Right renal cortex interstitium (tissue), 3 donors: ENCODE data around the gene CCDC134. TPM values are rescaled to one million over a fixed set of nuclear protein-coding genes. Genes with fewer than 3 reads are reported as not detected.

Experiments used
- DNase-seq, 3 donors: peaks; one replicate each; pipeline ENCODE4 v3.0.0-alpha.2; 2013; ENCODE audit warnings: low read depth in 3 of 3, low spot score in 2 of 3
- polyA plus RNA-seq, 3 donors: library from polyadenylated mRNA; unstranded; fragments of 120-200 nt; gene quantifications; one replicate each; pipeline ENCODE4 v1.2.1, GENCODE V29; 2013; ENCODE audit not compliant: insufficient read length in 3 of 3

Gene CCDC134
- polyA plus RNA-seq = 1 to 10 TPM; 7.7 to 9.1 (median 8.1) TPM

- DNase-seq = peak; percentile 56 to 78 (median 71)
These were observed at the start of gene CCDC134 for GRCh38 chr22:41800348-41801146. TSS of gene CCDC134 (plus strand) at chr22:41800679. CDS start at chr22:41808891, 8,212 bp downstream.

GRCh38 chr22:41752011-41752970, 48.2 kb upstream of the CCDC134 start:
- DNase-seq = no peak

- DNase-seq = no peak
These were observed 46.5 kb upstream of the CCDC134 start for GRCh38 chr22:41753984-41754383.

- no peak for DNase-seq
These were observed 43.0 kb upstream of the CCDC134 start for GRCh38 chr22:41757502-41757901.

- DNase-seq = no peak
These were observed 42.2 kb upstream of the CCDC134 start for GRCh38 chr22:41758231-41758630.

- no peak for DNase-seq
These were observed 37.3 kb upstream of the CCDC134 start for GRCh38 chr22:41762980-41763779.

- DNase-seq = no peak
These were observed 34.0 kb upstream of the CCDC134 start for GRCh38 chr22:41766476-41766875.

- no peak for DNase-seq
These were observed 32.0 kb upstream of the CCDC134 start for GRCh38 chr22:41768430-41768829.

- no peak for DNase-seq
These were observed 29.6 kb upstream of the CCDC134 start for GRCh38 chr22:41770715-41771468.

- DNase-seq = no peak
These were observed 28.3 kb upstream of the CCDC134 start for GRCh38 chr22:41772198-41772597.

GRCh38 chr22:41772645-41773044, 27.8 kb upstream of the CCDC134 start:
- no peak for DNase-seq

- DNase-seq = no peak
These were observed 25.1 kb upstream of the CCDC134 start for GRCh38 chr22:41775338-41775737.

- no peak for DNase-seq
These were observed 24.5 kb upstream of the CCDC134 start for GRCh38 chr22:41775976-41776375.

- no peak for DNase-seq
These were observed 24.1 kb upstream of the CCDC134 start for GRCh38 chr22:41776381-41776780.

GRCh38 chr22:41777749-41778425, 22.6 kb upstream of the CCDC134 start:
- no peak for DNase-seq

GRCh38 chr22:41779929-41780505, 20.5 kb upstream of the CCDC134 start:
- no peak for DNase-seq

- DNase-seq = no peak
These were observed 19.6 kb upstream of the CCDC134 start for GRCh38 chr22:41780746-41781505.

GRCh38 chr22:41781507-41781906, 19.0 kb upstream of the CCDC134 start:
- no peak for DNase-seq
